Neural cell (in vitro differentiated cells): ENCODE results near the gene MLLT10.

Experiments used
- EP300 ChIP-seq: fragments of 450-650 bp; conservative IDR thresholded peaks from 2 replicates; pipeline ENCODE4 v1.6.1; 2014; ENCODE audit warnings: antibody characterized with exemption, mild to moderate bottlenecking, moderate library complexity; ENCODE audit not compliant: poor library complexity, severe bottlenecking
- EZH2 ChIP-seq: fragments of 200-600, 300-800 bp; shearing (Covaris generic), sonication (generic); IDR thresholded peaks from 2 replicates; pipeline ENCODE4 v1.6.1; 2014; ENCODE audit warnings: antibody characterized with exemption, low read length, borderline replicate concordance, mild to moderate bottlenecking; ENCODE audit not compliant: insufficient read depth, poor library complexity, severe bottlenecking
- POLR2AphosphoS5 ChIP-seq: IDR thresholded peaks from 2 replicates; pipeline ENCODE4 v1.6.1; 2012
- SMC3 ChIP-seq: fragments of 450-650 bp; conservative IDR thresholded peaks from 2 replicates; pipeline ENCODE4 v1.6.1; 2014; ENCODE audit warnings: antibody characterized with exemption, mild to moderate bottlenecking, moderate library complexity; ENCODE audit not compliant: poor library complexity
- TF ChIP-seq, protein P1 (sequence below): fragments of 450-650 bp; IDR thresholded peaks from 2 replicates; pipeline ENCODE4 v1.5.1; 2014; ENCODE audit warnings: antibody characterized with exemption, mild to moderate bottlenecking, moderate library complexity; ENCODE audit not compliant: poor library complexity, severe bottlenecking

DNA sequence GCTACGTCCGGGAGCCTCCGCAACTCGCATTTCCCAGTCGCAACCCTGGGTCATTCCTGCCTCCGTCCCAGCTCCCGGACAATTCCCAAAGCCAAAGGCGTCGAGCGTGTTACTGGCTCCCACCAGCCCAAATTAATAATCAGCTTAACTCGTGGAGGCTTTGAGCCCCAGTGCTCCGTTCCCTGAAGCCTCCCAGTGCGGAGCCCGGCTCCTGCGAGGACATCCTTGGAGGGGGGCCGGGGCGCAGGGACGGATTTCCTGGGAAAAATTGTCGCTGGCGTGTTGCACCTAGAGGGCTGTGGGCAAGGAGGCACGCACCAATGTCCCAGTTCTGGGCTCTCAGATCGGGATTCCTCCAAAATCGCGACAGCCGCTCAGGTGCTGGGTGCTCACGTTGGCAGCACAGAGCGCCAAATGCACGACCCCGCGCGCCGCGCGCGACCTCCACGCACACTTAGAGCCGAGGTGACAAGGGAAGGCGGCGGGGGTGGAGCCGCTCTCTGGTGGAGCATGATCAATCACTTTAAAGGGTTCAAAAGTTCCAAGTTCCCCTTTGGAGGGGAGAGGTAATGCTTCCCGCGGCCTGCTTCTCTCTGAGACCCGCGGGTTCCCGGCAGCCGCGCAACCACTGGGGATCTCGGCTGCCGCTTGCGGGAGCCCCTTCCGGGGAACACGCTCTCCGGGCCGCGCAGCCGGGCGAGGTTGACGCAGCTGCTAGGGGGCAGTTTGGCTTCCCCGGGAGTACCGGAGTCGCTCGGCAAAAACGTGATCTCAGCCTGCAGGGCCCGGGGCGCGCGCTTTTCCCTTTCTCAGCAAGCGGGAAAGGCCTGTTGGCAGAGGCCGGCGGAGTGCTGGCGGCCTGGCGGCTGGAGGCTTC lies 34.1 kb upstream of the MLLT10 start:
- TF ChIP-seq, protein P1, sequence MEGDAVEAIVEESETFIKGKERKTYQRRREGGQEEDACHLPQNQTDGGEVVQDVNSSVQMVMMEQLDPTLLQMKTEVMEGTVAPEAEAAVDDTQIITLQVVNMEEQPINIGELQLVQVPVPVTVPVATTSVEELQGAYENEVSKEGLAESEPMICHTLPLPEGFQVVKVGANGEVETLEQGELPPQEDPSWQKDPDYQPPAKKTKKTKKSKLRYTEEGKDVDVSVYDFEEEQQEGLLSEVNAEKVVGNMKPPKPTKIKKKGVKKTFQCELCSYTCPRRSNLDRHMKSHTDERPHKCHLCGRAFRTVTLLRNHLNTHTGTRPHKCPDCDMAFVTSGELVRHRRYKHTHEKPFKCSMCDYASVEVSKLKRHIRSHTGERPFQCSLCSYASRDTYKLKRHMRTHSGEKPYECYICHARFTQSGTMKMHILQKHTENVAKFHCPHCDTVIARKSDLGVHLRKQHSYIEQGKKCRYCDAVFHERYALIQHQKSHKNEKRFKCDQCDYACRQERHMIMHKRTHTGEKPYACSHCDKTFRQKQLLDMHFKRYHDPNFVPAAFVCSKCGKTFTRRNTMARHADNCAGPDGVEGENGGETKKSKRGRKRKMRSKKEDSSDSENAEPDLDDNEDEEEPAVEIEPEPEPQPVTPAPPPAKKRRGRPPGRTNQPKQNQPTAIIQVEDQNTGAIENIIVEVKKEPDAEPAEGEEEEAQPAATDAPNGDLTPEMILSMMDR = no peak
- TF ChIP-seq EP300 (no peak), EZH2 (no peak), POLR2AphosphoS5 (peak; percentile 22), SMC3 (no peak)
